Endothelial cell of umbilical vein (primary cell): ENCODE results near the gene NABP1. TPM values are rescaled to one million over a fixed set of nuclear protein-coding genes. Genes with fewer than 3 reads are reported as not detected.

ENCODE experiments used
- BruUV-seq: library from RNA; stranded (reverse); fragments of 400-500 nt; replicated peaks from 2 replicates; lab custom pipeline; 2021; lab: Mats Ljungman, UMichigan
- CTCF ChIA-PET: fragments of 300-600, 350-600 bp; sonication (Branson Sonifier 250); formaldehyde crosslinking; loops from one replicate; lab custom pipeline; 2021; ENCODE audit warnings: antibody characterized with exemption, inconsistent platforms; lab: Charles Lee
- POLR2A ChIA-PET: fragments of 300-600, 350-600 bp; sonication (Branson Sonifier 250); formaldehyde crosslinking; loops from one replicate; lab custom pipeline; 2021; ENCODE audit warnings: antibody characterized with exemption, inconsistent platforms; lab: Charles Lee
- DNase-seq: peaks from one replicate; pipeline ENCODE4 v3.0.0-alpha.2; 2011; ENCODE audit warnings: low read depth, low spot score
- FAIRE-seq: peaks from 2 replicates; lab custom pipeline; 2011; peaks lifted over from hg19 to GRCh38; lab: Jason Lieb, UNC
- H2AFZ ChIP-seq: 2 replicates; pipeline ENCODE4 v1.6.0; 2012; ENCODE audit warnings: low read depth, low read length, control low read depth, inconsistent platforms
- H3K27ac ChIP-seq: 2 replicates; pipeline ENCODE4 v1.5.1; 2011; ENCODE audit warnings: low read depth, mild to moderate bottlenecking, control low read depth, low read length, moderate library complexity; ENCODE audit not compliant: insufficient read depth
- H3K27me3 ChIP-seq, 2 experiments: 2 replicates each; pipeline versions ENCODE4 v1.6.0 to v1.6.1; 2011; ENCODE audit warnings: low read length in 2 of 2, mixed read lengths in 1 of 2; ENCODE audit not compliant: control insufficient read depth in 2 of 2, insufficient read depth in 2 of 2
- H3K36me3 ChIP-seq, 2 experiments: 2 replicates in 1 of 2; 3 replicates in 1 of 2; pipeline ENCODE4 v1.5.1; 2011; ENCODE audit warnings: low read length in 2 of 2, mild to moderate bottlenecking in 1 of 2, moderate library complexity in 1 of 2; ENCODE audit not compliant: control insufficient read depth in 2 of 2, insufficient read depth in 2 of 2; ENCODE audit errors: extremely low read depth in 1 of 2
- H3K4me1 ChIP-seq: 3 replicates; pipeline ENCODE4 v1.5.1; 2011; ENCODE audit warnings: mild to moderate bottlenecking, low read length; ENCODE audit not compliant: control insufficient read depth, insufficient read depth; ENCODE audit errors: extremely low read depth
- H3K4me2 ChIP-seq: 2 replicates; pipeline ENCODE4 v1.6.1; 2011; ENCODE audit warnings: low read length, control low read depth, mixed read lengths; ENCODE audit not compliant: insufficient read depth
- H3K4me3 ChIP-seq, 3 experiments: fragments of 200-600 bp in 1 of 3; sonication (generic), shearing (Covaris generic) in 1 of 3; replicated peaks in 1 of 3; 2 replicates each; pipeline ENCODE4 v1.5.1; 2011 to 2016; ENCODE audit warnings: control low read depth in 3 of 3, low read length in 3 of 3, mild to moderate bottlenecking in 2 of 3, inconsistent platforms in 1 of 3, low read depth in 1 of 3, moderate library complexity in 1 of 3; ENCODE audit not compliant: insufficient read depth in 1 of 3
- H3K79me2 ChIP-seq: 2 replicates; pipeline ENCODE4 v1.6.0; 2012; ENCODE audit warnings: low read length, inconsistent platforms; ENCODE audit not compliant: control insufficient read depth, insufficient read depth
- H3K9ac ChIP-seq: replicated peaks from 2 replicates; pipeline ENCODE3; 2011; ENCODE audit warnings: low read length, control low read depth; ENCODE audit not compliant: insufficient read depth; ENCODE audit errors: extremely low read depth
- H3K9me1 ChIP-seq: replicated peaks from 3 replicates; pipeline ENCODE4 v1.6.0; 2011; ENCODE audit warnings: mild to moderate bottlenecking, low read length; ENCODE audit not compliant: control insufficient read depth, insufficient read depth; ENCODE audit errors: extremely low read depth
- H3K9me3 ChIP-seq: replicated peaks from 2 replicates; pipeline ENCODE4 v1.5.1; 2012; ENCODE audit warnings: low read length, inconsistent platforms; ENCODE audit not compliant: control insufficient read depth, insufficient read depth
- H4K20me1 ChIP-seq: replicated peaks from 2 replicates; pipeline ENCODE3; 2011; ENCODE audit warnings: mild to moderate bottlenecking, low read length; ENCODE audit not compliant: control insufficient read depth, insufficient read depth; ENCODE audit errors: extremely low read depth
- EZH2 ChIP-seq: IDR thresholded peaks from 2 replicates; pipeline ENCODE4 v1.6.1; 2012; ENCODE audit warnings: borderline replicate concordance, low read depth, mild to moderate bottlenecking, moderate library complexity, low read length, inconsistent platforms; ENCODE audit not compliant: severe bottlenecking
- FOS ChIP-seq: IDR thresholded peaks from 2 replicates; pipeline ENCODE4 v1.6.1; 2011; ENCODE audit warnings: mild to moderate bottlenecking, low read length, moderate library complexity, borderline replicate concordance; ENCODE audit not compliant: insufficient read depth
- GATA2 ChIP-seq: IDR thresholded peaks from 2 replicates; pipeline ENCODE4 v1.7.0; 2011; ENCODE audit warnings: low read depth, mild to moderate bottlenecking, moderate library complexity, mixed read lengths, low read length; ENCODE audit not compliant: insufficient read length, insufficient read depth
- JUN ChIP-seq: IDR thresholded peaks from 2 replicates; pipeline ENCODE4 v1.6.1; 2011; ENCODE audit warnings: borderline replicate concordance, low read depth; ENCODE audit not compliant: insufficient read length, insufficient read depth
- MYC ChIP-seq: IDR thresholded peaks from one replicate; pipeline ENCODE4 v1.6.1; 2011; ENCODE audit warnings: mild to moderate bottlenecking, low read depth, low read length
- POLR2A ChIP-seq: IDR thresholded peaks from 2 replicates; pipeline ENCODE4 v1.6.1; 2012; ENCODE audit warnings: low read depth, mild to moderate bottlenecking, control low read depth, low read length
- POLR2AphosphoS5 ChIP-seq: IDR thresholded peaks from 2 replicates; pipeline ENCODE4 v1.6.1; 2012; ENCODE audit warnings: low read depth, mild to moderate bottlenecking, control low read depth, low read length, moderate library complexity; ENCODE audit not compliant: insufficient read depth
- dilution Hi-C: fragments of 300-500 bp; cut with MboI; formaldehyde crosslinking; loops from one replicate; pipeline ENCODE4 v1.15.0; 2019; ENCODE audit warnings: low sequenced_read_pairs; ENCODE audit not compliant: extremely low pct_ligation_motif_present
- intact Hi-C: fragments of 100-400 bp; cut with micrococcal nuclease; formaldehyde crosslinking; loops from one replicate; pipeline ENCODE4 v1.10.0; 2022
- polyA plus RNA-seq, 4 experiments: library from polyadenylated mRNA; depleted of rRNA in 3 of 4; stranded (reverse) in 3 of 4; unstranded in 1 of 4; fragments of >200 nt; gene quantifications; 2 replicates each; pipeline versions ENCODE4 v1.2.1 to v1.2.3, GENCODE V29; 2011 to 2012; ENCODE audit warnings: missing spikeins in 1 of 4
- total RNA-seq: library from RNA; stranded (reverse); gene quantifications from 2 replicates; pipeline ENCODE4 v1.2.3, GENCODE V29; 2021
- TF ChIP-seq, protein P1 (sequence below): IDR thresholded peaks from 2 replicates; pipeline ENCODE4 v1.6.1; 2011; ENCODE audit not compliant: insufficient read depth, insufficient read length
- TF ChIP-seq, protein P2 (sequence below), 2 donors: IDR thresholded peaks; 1 replicate in 1 of 2; 2 replicates in 1 of 2; pipeline ENCODE4 v1.5.1; 2011; ENCODE audit warnings: low read length in 2 of 2, mild to moderate bottlenecking in 2 of 2, moderate library complexity in 2 of 2, control low read depth in 1 of 2, inconsistent platforms in 1 of 2, low read depth in 1 of 2; ENCODE audit not compliant: insufficient read depth in 1 of 2; ENCODE audit errors: extremely low read depth in 1 of 2

The NABP1 gene
- total and polyA plus RNA-seq, 2 donors (not counting 3 experiments of a cell fraction or from before 2014, with no cell fraction given), result 14.7 to 47.6 TPM

GRCh38 chr2:191650896-191651773 is 26.8 kb upstream of the NABP1 start:
- ChIA-PET POLR2A (interaction anchor here (0.6 kb wide), 1 partner anchor 34 kb away, joined by 4 read pairs; no protein-coding TSS in a partner anchor), CTCF (no interaction called here)
- no peak overlapping the region for H3K9ac ChIP-seq
- no peak overlapping the region for H3K4me2 ChIP-seq
- no peaks in the 10 kb centered on the region for H3K27me3 ChIP-seq
- H3K36me3 ChIP-seq, result no peaks in the 10 kb centered on the region
- no TSS peak for BruUV-seq
- intact Hi-C loops, result no loop called here
- TF ChIP-seq, protein P1, sequence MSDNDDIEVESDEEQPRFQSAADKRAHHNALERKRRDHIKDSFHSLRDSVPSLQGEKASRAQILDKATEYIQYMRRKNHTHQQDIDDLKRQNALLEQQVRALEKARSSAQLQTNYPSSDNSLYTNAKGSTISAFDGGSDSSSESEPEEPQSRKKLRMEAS, result no peak
- TF ChIP-seq, protein P2, sequence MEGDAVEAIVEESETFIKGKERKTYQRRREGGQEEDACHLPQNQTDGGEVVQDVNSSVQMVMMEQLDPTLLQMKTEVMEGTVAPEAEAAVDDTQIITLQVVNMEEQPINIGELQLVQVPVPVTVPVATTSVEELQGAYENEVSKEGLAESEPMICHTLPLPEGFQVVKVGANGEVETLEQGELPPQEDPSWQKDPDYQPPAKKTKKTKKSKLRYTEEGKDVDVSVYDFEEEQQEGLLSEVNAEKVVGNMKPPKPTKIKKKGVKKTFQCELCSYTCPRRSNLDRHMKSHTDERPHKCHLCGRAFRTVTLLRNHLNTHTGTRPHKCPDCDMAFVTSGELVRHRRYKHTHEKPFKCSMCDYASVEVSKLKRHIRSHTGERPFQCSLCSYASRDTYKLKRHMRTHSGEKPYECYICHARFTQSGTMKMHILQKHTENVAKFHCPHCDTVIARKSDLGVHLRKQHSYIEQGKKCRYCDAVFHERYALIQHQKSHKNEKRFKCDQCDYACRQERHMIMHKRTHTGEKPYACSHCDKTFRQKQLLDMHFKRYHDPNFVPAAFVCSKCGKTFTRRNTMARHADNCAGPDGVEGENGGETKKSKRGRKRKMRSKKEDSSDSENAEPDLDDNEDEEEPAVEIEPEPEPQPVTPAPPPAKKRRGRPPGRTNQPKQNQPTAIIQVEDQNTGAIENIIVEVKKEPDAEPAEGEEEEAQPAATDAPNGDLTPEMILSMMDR (IDR thresholded peaks at IDR 0.05; ENCODE audit: extremely low read depth in 1 of 2, insufficient read depth in 1 of 2, low read depth in 1 of 2, low read length in 2 of 2), result no peak
- TF ChIP-seq JUN (no peak), POLR2A (no peak), FOS (no peak), EZH2 (no peak), GATA2 (no peak), MYC (no peak), POLR2AphosphoS5 (no peak)
- no peak overlapping the region for H3K27ac ChIP-seq
- H3K4me3 ChIP-seq, result no peak overlapping the region
- H4K20me1 ChIP-seq, result no peaks in the 10 kb centered on the region
- DNase-seq (peak; percentile 24), FAIRE-seq (peak; percentile 74)
- H3K79me2 ChIP-seq, result no peaks in the 10 kb centered on the region
- dilution Hi-C loops, result no loop called here
- H2AFZ ChIP-seq, result peak overlapping the region; percentile 69
- H3K9me1 ChIP-seq, result no peaks in the 10 kb centered on the region
- no peaks in the 10 kb centered on the region for H3K9me3 ChIP-seq
- H3K4me1 ChIP-seq, result no peaks in the 10 kb centered on the region
